Left lung (tissue), 10 donors: ENCODE measurements around the gene PRKG1. TPM values are rescaled to one million over a fixed set of nuclear protein-coding genes. Genes with fewer than 3 reads are reported as not detected.

ENCODE experiments used
- ATAC-seq: fragments of 200-7000 bp; cut with Tn5 transposase; one replicate; pipeline ENCODE4 v1.9.1; 2020; ENCODE audit warnings: moderate library complexity
- DNase-seq, 4 donors: peaks; one replicate each; pipeline ENCODE4 v3.0.0-alpha.2; 2013 to 2020
- H3K27ac ChIP-seq, 2 donors: fragments of 200-600 bp; sonication (generic) in 1 of 2; one replicate each; pipeline versions ENCODE4 v1.5.0 to v1.8.0; 2020 to 2021
- H3K27me3 ChIP-seq, 2 donors: fragments of 200-600 bp; sonication (generic) in 1 of 2; one replicate each; pipeline versions ENCODE4 v1.5.0 to v1.8.0; 2020 to 2021
- H3K36me3 ChIP-seq, 2 donors: fragments of 200-600 bp; sonication (generic) in 1 of 2; one replicate each; pipeline versions ENCODE4 v1.5.0 to v1.8.0; 2020 to 2021
- H3K4me1 ChIP-seq, 2 donors: fragments of 200-600 bp; one replicate each; pipeline ENCODE4 v1.8.0; 2021
- H3K4me3 ChIP-seq, 2 donors: fragments of 200-600 bp; sonication (generic) in 1 of 2; one replicate each; pipeline versions ENCODE4 v1.5.0 to v1.8.0; 2020 to 2021; ENCODE audit warnings: mild to moderate bottlenecking in 1 of 2
- H3K9me3 ChIP-seq, 2 donors: fragments of 200-600 bp; sonication (generic) in 1 of 2; one replicate each; pipeline versions ENCODE4 v1.5.0 to v1.8.0; 2020 to 2021
- CTCF ChIP-seq, 2 donors: fragments of 200-600 bp; sonication (generic) in 1 of 2; IDR thresholded peaks; one replicate each; pipeline versions ENCODE4 v1.5.0 to v1.8.0; 2021; ENCODE audit warnings: antibody characterized with exemption in 2 of 2
- intact Hi-C, 2 donors: fragments of 100-400 bp; cut with DNase I; formaldehyde crosslinking; loops; one replicate each; pipeline versions ENCODE4 v1.11.2 to v1.14.2; 2022
- polyA plus RNA-seq, 6 donors: library from polyadenylated mRNA; unstranded; fragments of 120-200 nt; gene quantifications; one replicate each; pipeline ENCODE4 v1.2.1, GENCODE V29; 2013; ENCODE audit not compliant: insufficient read length in 6 of 6
- total RNA-seq, 2 donors: library from RNA; stranded (reverse); fragmentation: NEBNext Ultra II Directional; extraction: Animal tissue kit (Norgen Biotek cat#: 25700); gene quantifications; one replicate each; pipeline ENCODE4 v1.2.1, GENCODE V29; 2021
- donor health status: DM: no; HTN: yes; CAD: no.
- donor health status: DM: no; HTN: no; CAD: no.

Gene PRKG1
- total and polyA plus RNA-seq, 8 donors, result 15.6 to 29.0 (median 17.8) TPM

GRCh38 chr10:52269233-52269632, 1194.9 kb downstream of the PRKG1 start:
- no peak for DNase-seq
- Histone ChIP-seq H3K27me3 (no peaks in the 10 kb centered on the region), H3K4me3 (no peak overlapping the region), H3K36me3 (no peaks in the 10 kb centered on the region), H3K4me1 (no peaks in the 10 kb centered on the region), H3K27ac (no peak overlapping the region), H3K9me3 (no peaks in the 10 kb centered on the region)
- no peak for ATAC-seq
- TF ChIP-seq CTCF (IDR thresholded peaks at IDR 0.05), result no peak
- intact Hi-C loops, result no loop called here

- Histone ChIP-seq H3K36me3 (no peaks in the 10 kb centered on the region), H3K27me3 (no peaks in the 10 kb centered on the region), H3K4me3 (no peak overlapping the region), H3K9me3 (peaks cover 0 to 5% of the 10 kb centered on the region in 2 donors), H3K4me1 (no peaks in the 10 kb centered on the region), H3K27ac (no peak overlapping the region)
- ATAC-seq (no peak), DNase-seq (no peak)
- intact Hi-C loops, result no loop called here
- TF ChIP-seq CTCF (IDR thresholded peaks at IDR 0.05), result no peak
Observed at GRCh38 chr10:52276163-52276562, 1201.9 kb downstream of the PRKG1 start.

- Histone ChIP-seq H3K27ac (no peak overlapping the region), H3K27me3 (no peaks in the 10 kb centered on the region), H3K36me3 (no peaks in the 10 kb centered on the region), H3K4me1 (no peaks in the 10 kb centered on the region), H3K9me3 (peaks cover 0 to 5% of the 10 kb centered on the region in 2 donors), H3K4me3 (no peak overlapping the region)
- TF ChIP-seq CTCF (IDR thresholded peaks at IDR 0.05), result no peak
- DNase-seq (no peak), ATAC-seq (no peak)
- intact Hi-C loops, result no loop called here
Observed at GRCh38 chr10:52276986-52277385, 1202.7 kb downstream of the PRKG1 start.

GRCh38 chr10:52279546-52279945, 1205.3 kb downstream of the PRKG1 start:
- TF ChIP-seq CTCF (IDR thresholded peaks at IDR 0.05), result no peak
- H3K4me1 ChIP-seq, result no peaks in the 10 kb centered on the region
- no peaks in the 10 kb centered on the region for H3K27me3 ChIP-seq
- no peak overlapping the region for H3K27ac ChIP-seq
- intact Hi-C loops, result no loop called here
- H3K4me3 ChIP-seq, result no peak overlapping the region
- DNase-seq (no peak), ATAC-seq (no peak)
- H3K36me3 ChIP-seq, result no peaks in the 10 kb centered on the region
- H3K9me3 ChIP-seq, result peaks cover 0 to 5% of the 10 kb centered on the region in 2 donors

GRCh38 chr10:52280051-52280450, 1205.8 kb downstream of the PRKG1 start:
- no peak overlapping the region for H3K27ac ChIP-seq
- TF ChIP-seq CTCF (IDR thresholded peaks at IDR 0.05), result no peak
- no peaks in the 10 kb centered on the region for H3K4me1 ChIP-seq
- DNase-seq, result no peak
- H3K9me3 ChIP-seq, result peaks cover 0 to 5% of the 10 kb centered on the region in 2 donors
- intact Hi-C loops, result no loop called here
- no peak overlapping the region for H3K4me3 ChIP-seq
- no peaks in the 10 kb centered on the region for H3K27me3 ChIP-seq
- no peak for ATAC-seq
- no peaks in the 10 kb centered on the region for H3K36me3 ChIP-seq
